Natural killer cell (primary cell): ENCODE results near the gene PRKN. TPM values are rescaled to one million over a fixed set of nuclear protein-coding genes. Genes with fewer than 3 reads are reported as not detected.

Experiments used
- ATAC-seq, 3 donors: fragments of 150-1000 bp in 2 of 3; fragments of 200-7000 bp in 1 of 3; cut with Tn5 transposase; 1 replicate in 1 of 3; 2 replicates in 2 of 3; pipeline ENCODE4 v1.10.0; 2021; ENCODE audit warnings: mild to moderate bottlenecking in 2 of 3, moderate library complexity in 2 of 3
- DNase-seq, 2 donors: peaks; one replicate each; pipeline versions ENCODE4 v3.0.0 to v3.0.0-alpha.2; 2013 to 2021; ENCODE audit warnings: mixed read lengths in 1 of 2
- H3K27ac ChIP-seq: one replicate; pipeline ENCODE4 v1.5.1; 2013; ENCODE audit warnings: mild to moderate bottlenecking, low read length
- H3K27me3 ChIP-seq: one replicate; pipeline ENCODE4 v1.6.1; 2013; ENCODE audit warnings: low read length; ENCODE audit not compliant: control insufficient read depth, insufficient read depth
- H3K36me3 ChIP-seq: one replicate; pipeline ENCODE4 v1.6.1; 2013; ENCODE audit warnings: low read length; ENCODE audit not compliant: control insufficient read depth, insufficient read depth
- H3K4me1 ChIP-seq: one replicate; pipeline ENCODE4 v1.6.1; 2013; ENCODE audit warnings: low read length; ENCODE audit not compliant: control insufficient read depth, insufficient read depth
- H3K4me3 ChIP-seq: one replicate; pipeline ENCODE4 v1.5.1; 2013; ENCODE audit warnings: low read length
- H3K9me3 ChIP-seq: one replicate; pipeline ENCODE4 v1.6.1; 2013; ENCODE audit warnings: low read length; ENCODE audit not compliant: control insufficient read depth, insufficient read depth
- H3K27ac Mint-ChIP-seq, 2 donors: one replicate each; pipeline ENCODE4 v1.8.0; 2022; ENCODE audit warnings: mild to moderate bottlenecking in 2 of 2, mixed read lengths in 2 of 2, moderate library complexity in 1 of 2
- H3K27me3 Mint-ChIP-seq, 2 donors: one replicate each; pipeline ENCODE4 v1.8.0; 2022; ENCODE audit warnings: low read depth in 2 of 2, mixed read lengths in 2 of 2
- H3K36me3 Mint-ChIP-seq: one replicate; pipeline ENCODE4 v1.8.0; 2022; ENCODE audit warnings: mixed read lengths
- H3K4me1 Mint-ChIP-seq, 2 donors: one replicate each; pipeline ENCODE4 v1.8.0; 2022; ENCODE audit warnings: mixed read lengths in 2 of 2
- H3K4me3 Mint-ChIP-seq: one replicate; pipeline ENCODE4 v1.8.0; 2022; ENCODE audit warnings: mild to moderate bottlenecking, moderate library complexity, mixed read lengths
- H3K9me3 Mint-ChIP-seq, 2 donors: one replicate each; pipeline ENCODE4 v1.8.0; 2022; ENCODE audit warnings: mixed read lengths in 2 of 2
- CTCF ChIP-seq: fragments of 200-600 bp; IDR thresholded peaks from one replicate; pipeline ENCODE4 v1.8.0; 2022; ENCODE audit warnings: antibody characterized with exemption
- WGBS: methylation state at CpG from one replicate; pipeline ENCODE4 v1.1.7; 2013; ENCODE audit warnings: missing lambda C conversion rate; ENCODE audit not compliant: insufficient coverage; 5-methylcytosine and 5-hydroxymethylcytosine counted together
- intact Hi-C: fragments of 100-400 bp; cut with micrococcal nuclease; formaldehyde crosslinking; loops from one replicate; pipeline ENCODE4 v1.14.2; 2022
- total RNA-seq, 4 donors: library from RNA; stranded (reverse); fragments of 120-200 nt in 1 of 4; gene quantifications; one replicate each; pipeline versions ENCODE4 v1.2.3 to v1.2.4, GENCODE V29; 2013 to 2022

Gene PRKN
- total RNA-seq, 3 donors from 2014 or later (not counting 1 experiment from before 2014, with no cell fraction given) = 1.4 to 1.9 (median 1.9) TPM

DNA sequence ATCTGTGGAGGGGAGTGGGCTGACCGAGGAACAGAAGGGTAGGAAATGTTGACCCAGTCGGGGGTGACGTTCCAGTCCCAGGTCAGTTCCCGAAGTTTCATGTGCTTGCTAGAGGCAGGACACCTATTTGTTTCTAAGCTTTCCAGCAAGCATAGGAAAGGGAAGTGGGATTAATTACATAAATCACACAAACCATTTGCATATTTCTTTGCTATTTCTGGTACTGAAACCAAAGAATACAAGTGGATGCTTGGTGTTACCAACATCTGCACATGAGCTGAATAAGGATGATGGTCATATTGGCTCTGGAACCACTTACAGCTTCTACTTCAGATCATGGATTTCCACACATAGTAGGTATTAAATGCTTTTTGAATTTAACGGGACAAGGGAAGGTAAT is 546.5 kb downstream of the PRKN start:
- H3K27ac Mint-ChIP-seq = no peak overlapping the region
- ATAC-seq = no peak
- DNase-seq = no peak
- H3K9me3 ChIP-seq = no peaks in the 10 kb centered on the region
- H3K4me1 Mint-ChIP-seq = no peaks in the 10 kb centered on the region
- no peaks in the 10 kb centered on the region for H3K36me3 Mint-ChIP-seq
- H3K36me3 ChIP-seq = no peaks in the 10 kb centered on the region
- no peaks in the 10 kb centered on the region for H3K27me3 ChIP-seq
- no peak for TF ChIP-seq CTCF
- H3K4me3 Mint-ChIP-seq = no peak overlapping the region
- H3K9me3 Mint-ChIP-seq = no peaks in the 10 kb centered on the region
- no peak overlapping the region for H3K27ac ChIP-seq
- WGBS = 64% methylated on average over 5 of the region's 5 CpGs
- H3K4me1 ChIP-seq = no peaks in the 10 kb centered on the region
- no peaks in the 10 kb centered on the region for H3K27me3 Mint-ChIP-seq
- intact Hi-C loops = no loop called here
- H3K4me3 ChIP-seq = no peak overlapping the region

GRCh38 chr6:162179196-162179951 is 548.2 kb downstream of the PRKN start:
- Mint-ChIP-seq H3K27ac (no peak overlapping the region), H3K9me3 (no peaks in the 10 kb centered on the region), H3K4me3 (no peak overlapping the region), H3K36me3 (no peaks in the 10 kb centered on the region), H3K27me3 (no peaks in the 10 kb centered on the region), H3K4me1 (no peaks in the 10 kb centered on the region)
- WGBS = 53% methylated on average over 6 of the region's 7 CpGs
- TF ChIP-seq CTCF = no peak
- no peak overlapping the region for H3K4me3 ChIP-seq
- H3K9me3 ChIP-seq = no peaks in the 10 kb centered on the region
- DNase-seq (no peak), ATAC-seq (no peak)
- no peak overlapping the region for H3K27ac ChIP-seq
- no peaks in the 10 kb centered on the region for H3K36me3 ChIP-seq
- H3K4me1 ChIP-seq = no peaks in the 10 kb centered on the region
- intact Hi-C loops = no loop called here
- H3K27me3 ChIP-seq = no peaks in the 10 kb centered on the region

- DNase-seq (no peak), ATAC-seq (no peak)
- no peaks in the 10 kb centered on the region for H3K27me3 Mint-ChIP-seq
- H3K9me3 ChIP-seq = no peaks in the 10 kb centered on the region
- no peak overlapping the region for H3K4me3 Mint-ChIP-seq
- H3K4me1 ChIP-seq = no peaks in the 10 kb centered on the region
- H3K4me1 Mint-ChIP-seq = no peaks in the 10 kb centered on the region
- H3K9me3 Mint-ChIP-seq = peaks cover 0 to 2% of the 10 kb centered on the region in 2 donors
- WGBS = 86% methylated on average over 8 of the region's 8 CpGs
- H3K27ac Mint-ChIP-seq = no peak overlapping the region
- no peaks in the 10 kb centered on the region for H3K36me3 ChIP-seq
- H3K36me3 Mint-ChIP-seq = no peaks in the 10 kb centered on the region
- TF ChIP-seq CTCF = no peak
- H3K4me3 ChIP-seq = no peak overlapping the region
- intact Hi-C loops = no loop called here
- no peak overlapping the region for H3K27ac ChIP-seq
- no peaks in the 10 kb centered on the region for H3K27me3 ChIP-seq
Measured at GRCh38 chr6:162178666-162179065, 548.9 kb downstream of the PRKN start.

DNA sequence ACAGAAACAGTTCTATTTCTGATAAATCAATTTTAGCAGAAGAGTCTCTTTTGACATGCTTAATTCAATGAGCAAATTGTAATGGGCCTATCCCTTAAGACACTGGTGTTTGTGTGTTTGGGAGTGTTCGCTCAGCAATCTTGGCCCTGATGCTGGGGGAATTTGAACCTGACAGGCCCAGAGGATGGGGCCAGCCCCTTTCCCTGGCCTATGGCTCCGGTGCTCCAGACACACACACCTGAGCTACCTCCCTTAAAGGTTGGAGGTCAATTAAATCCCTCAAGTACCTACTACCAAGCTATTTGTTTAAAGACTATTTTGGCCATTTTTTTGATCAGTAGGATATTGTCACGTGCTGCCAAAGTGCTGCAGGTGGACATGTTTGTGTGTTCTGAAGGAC is 549.3 kb downstream of the PRKN start:
- no peak for ATAC-seq
- no peak for DNase-seq
- no peak overlapping the region for H3K27ac ChIP-seq
- H3K9me3 Mint-ChIP-seq = peaks cover 0 to 2% of the 10 kb centered on the region in 2 donors
- H3K4me3 Mint-ChIP-seq = no peak overlapping the region
- H3K4me1 Mint-ChIP-seq = no peaks in the 10 kb centered on the region
- no peaks in the 10 kb centered on the region for H3K27me3 ChIP-seq
- no peak for TF ChIP-seq CTCF
- H3K9me3 ChIP-seq = no peaks in the 10 kb centered on the region
- WGBS = 82% methylated on average over 3 of the region's 3 CpGs
- H3K4me1 ChIP-seq = no peaks in the 10 kb centered on the region
- H3K36me3 ChIP-seq = no peaks in the 10 kb centered on the region
- no peak overlapping the region for H3K4me3 ChIP-seq
- intact Hi-C loops = no loop called here
- no peaks in the 10 kb centered on the region for H3K27me3 Mint-ChIP-seq
- H3K27ac Mint-ChIP-seq = no peak overlapping the region
- no peaks in the 10 kb centered on the region for H3K36me3 Mint-ChIP-seq
